Right lobe of liver (tissue), 6 donors: ENCODE results near the gene C1QTNF6. TPM values are rescaled to one million over a fixed set of nuclear protein-coding genes. Genes with fewer than 3 reads are reported as not detected.
A peak's percentile ranks its signal among the peaks of the same experiment; 100 is the strongest.

Experiments
- ATAC-seq, 4 donors: fragments of 200-7000 bp; cut with Tn5 transposase; one replicate each; pipeline ENCODE4 v1.9.1; 2020; ENCODE audit warnings: mild to moderate bottlenecking in 4 of 4, moderate library complexity in 4 of 4
- DNase-seq, 3 donors: peaks; one replicate each; pipeline ENCODE4 v3.0.0-alpha.2; 2020
- H3K27ac ChIP-seq, 3 donors: fragments of 200-600 bp; one replicate each; pipeline ENCODE4 v1.8.0; 2022
- H3K27me3 ChIP-seq, 2 donors: fragments of 200-600 bp; one replicate each; pipeline ENCODE4 v1.8.0; 2022
- H3K36me3 ChIP-seq, 4 donors: fragments of 200-600 bp; sonication (generic) in 1 of 4; one replicate each; pipeline versions ENCODE4 v1.5.1 to v1.8.0; 2017 to 2022; ENCODE audit warnings: control low read depth in 1 of 4
- H3K4me1 ChIP-seq, 4 donors: fragments of 200-600 bp; sonication (generic) in 1 of 4; one replicate each; pipeline versions ENCODE4 v1.5.1 to v1.8.0; 2017 to 2022; ENCODE audit warnings: control low read depth in 1 of 4
- H3K4me3 ChIP-seq, 3 donors: fragments of 200-600 bp; one replicate each; pipeline ENCODE4 v1.8.0; 2022
- H3K9me3 ChIP-seq, 4 donors: fragments of 200-600 bp; sonication (generic) in 1 of 4; one replicate each; pipeline versions ENCODE4 v1.5.1 to v1.8.0; 2017 to 2022; ENCODE audit warnings: control low read depth in 1 of 4
- POLR2A ChIP-seq: fragments of 450-650 bp; IDR thresholded peaks from one replicate; pipeline ENCODE4 v1.6.1; 2017; ENCODE audit warnings: antibody characterized with exemption, mild to moderate bottlenecking
- WGBS: methylation state at CpG from one replicate; pipeline ENCODE4 v1.1.6; 2018; ENCODE audit warnings: low coverage, low lambda C conversion rate; ENCODE audit not compliant: insufficient coverage; ENCODE audit errors: missing lambda C conversion rate; 5-methylcytosine and 5-hydroxymethylcytosine counted together
- intact Hi-C, 2 donors: fragments of 100-400 bp; cut with DNase I; formaldehyde crosslinking; loops; one replicate each; pipeline versions ENCODE4 v1.11.2 to v1.14.1; 2022
- total RNA-seq, 6 experiments: library from RNA; depleted of rRNA in 2 of 6; stranded (reverse); fragments of >200 nt in 2 of 6; fragmentation: NEBNext Ultra II Directional in 3 of 6; extraction: Animal tissue kit (Norgen Biotek cat#: 25700) in 3 of 6; gene quantifications; one replicate each; pipeline versions ENCODE4 v1.1.0 to v1.2.4, GENCODE V29; 2016 to 2023
- TF ChIP-seq, protein P1 (sequence below), 4 donors: fragments of 200-600 bp in 3 of 4; fragments of 450-650 bp in 1 of 4; IDR thresholded peaks; one replicate each; pipeline versions ENCODE4 v1.5.1 to v1.8.0; 2016 to 2022; ENCODE audit warnings: antibody characterized with exemption in 4 of 4, mild to moderate bottlenecking in 2 of 4
- donor health status: DM: no; HTN: yes; CAD: no.
- donor health status: DM: no; HTN: no; CAD: no.
- donor health status: DM: no; HTN: no; CAD: no.
- donor health status: DM: no; HTN: yes; CAD: no.
- donor health status: DM: no; HTN: yes; CAD: no.

C1QTNF6 gene
- total RNA-seq, 6 experiments from 2014 or later: 3.3 to 12.6 (median 6.3) TPM

DNA sequence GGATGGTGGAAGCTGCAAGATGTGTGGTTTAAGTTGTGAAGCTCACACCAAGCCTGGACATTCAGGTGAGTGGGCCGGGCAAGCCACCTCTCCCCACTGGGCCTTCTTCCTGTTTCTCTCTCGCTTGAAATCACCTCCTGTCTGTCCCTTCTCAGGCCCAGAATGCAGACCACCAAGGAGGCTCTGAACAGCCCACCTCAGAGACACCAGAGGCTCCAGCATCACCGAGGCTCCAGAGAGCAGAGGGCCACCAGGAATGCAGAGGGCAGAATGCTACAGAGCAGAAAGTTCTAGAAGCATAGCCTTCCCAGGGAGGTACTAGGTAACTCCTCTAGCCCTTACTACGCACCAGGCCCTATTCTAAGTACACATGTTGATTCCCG lies 23.6 kb downstream of the C1QTNF6 start:
- WGBS: 74% methylated on average over 4 of the region's 5 CpGs
- DNase-seq (no peak), ATAC-seq (no peak)
- Histone ChIP-seq H3K27ac (no peak overlapping the region), H3K4me1 (peaks cover 0 to 17% (median 8%) of the 10 kb centered on the region in 4 donors), H3K36me3 (no peaks in the 10 kb centered on the region), H3K4me3 (no peak overlapping the region), H3K9me3 (no peaks in the 10 kb centered on the region), H3K27me3 (no peaks in the 10 kb centered on the region)
- no peak for TF ChIP-seq POLR2A
- TF ChIP-seq, protein P1, sequence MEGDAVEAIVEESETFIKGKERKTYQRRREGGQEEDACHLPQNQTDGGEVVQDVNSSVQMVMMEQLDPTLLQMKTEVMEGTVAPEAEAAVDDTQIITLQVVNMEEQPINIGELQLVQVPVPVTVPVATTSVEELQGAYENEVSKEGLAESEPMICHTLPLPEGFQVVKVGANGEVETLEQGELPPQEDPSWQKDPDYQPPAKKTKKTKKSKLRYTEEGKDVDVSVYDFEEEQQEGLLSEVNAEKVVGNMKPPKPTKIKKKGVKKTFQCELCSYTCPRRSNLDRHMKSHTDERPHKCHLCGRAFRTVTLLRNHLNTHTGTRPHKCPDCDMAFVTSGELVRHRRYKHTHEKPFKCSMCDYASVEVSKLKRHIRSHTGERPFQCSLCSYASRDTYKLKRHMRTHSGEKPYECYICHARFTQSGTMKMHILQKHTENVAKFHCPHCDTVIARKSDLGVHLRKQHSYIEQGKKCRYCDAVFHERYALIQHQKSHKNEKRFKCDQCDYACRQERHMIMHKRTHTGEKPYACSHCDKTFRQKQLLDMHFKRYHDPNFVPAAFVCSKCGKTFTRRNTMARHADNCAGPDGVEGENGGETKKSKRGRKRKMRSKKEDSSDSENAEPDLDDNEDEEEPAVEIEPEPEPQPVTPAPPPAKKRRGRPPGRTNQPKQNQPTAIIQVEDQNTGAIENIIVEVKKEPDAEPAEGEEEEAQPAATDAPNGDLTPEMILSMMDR (IDR thresholded peaks at IDR 0.05): no peak
- intact Hi-C loops: loop anchor here in 1 of 2 donors (5.0 kb wide), 1 partner anchor 38 kb away; no protein-coding TSS in a partner anchor

DNA sequence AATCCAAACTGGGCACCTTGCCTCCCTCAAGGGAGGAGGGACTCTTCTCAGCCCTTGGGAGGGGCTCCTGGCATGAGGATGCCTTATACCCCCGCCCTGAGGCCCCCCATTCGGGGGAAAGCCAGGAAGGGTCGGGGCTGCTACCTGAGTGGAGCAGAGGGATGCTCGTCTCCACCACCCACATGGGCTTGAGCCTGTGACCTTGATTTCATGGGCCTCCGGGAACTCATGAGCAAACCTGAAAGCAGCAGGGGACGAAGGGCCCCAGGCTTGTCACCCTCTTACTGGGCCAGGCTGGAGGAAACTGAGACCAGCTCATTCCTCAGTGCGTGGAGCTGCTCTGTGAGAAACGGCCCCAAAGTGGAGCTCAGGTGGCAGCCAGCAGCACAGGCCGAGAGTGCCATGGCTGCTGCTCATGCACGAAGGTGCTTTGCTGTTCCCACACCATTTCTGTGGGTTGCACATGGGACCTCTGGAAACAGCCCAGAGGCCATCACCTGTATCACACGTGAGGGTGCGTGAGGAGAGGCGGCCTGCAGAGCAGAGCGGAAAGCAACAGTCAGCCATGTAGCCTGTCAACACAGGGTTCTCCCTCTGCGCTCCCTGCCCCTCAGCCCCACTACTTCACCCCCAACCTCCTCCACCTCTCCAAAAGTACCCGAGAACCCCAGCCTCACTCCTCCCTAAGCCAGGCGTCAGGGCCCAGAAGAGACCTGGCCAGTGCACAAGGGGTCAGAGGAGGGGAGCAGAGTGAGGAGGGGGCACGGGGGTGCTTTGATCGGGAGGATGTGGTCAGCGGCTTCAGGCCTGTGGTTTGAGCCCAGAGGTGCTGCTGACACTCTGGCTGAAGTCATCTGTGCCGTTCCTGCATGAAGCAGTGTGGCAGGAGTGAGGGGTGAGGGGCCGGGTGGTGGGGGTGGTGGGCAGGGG lies 24.2 kb downstream of the C1QTNF6 start:
- WGBS: 67% methylated on average over 4 of the region's 22 CpGs
- ATAC-seq (no peak), DNase-seq (peak in 1 of 3 donors; percentile 23)
- intact Hi-C loops: loop anchor here in 1 of 2 donors (5.0 kb wide), 1 partner anchor 38 kb away; no protein-coding TSS in a partner anchor
- TF ChIP-seq, protein P1 (IDR thresholded peaks at IDR 0.05): no peak
- TF ChIP-seq POLR2A: no peak
- Histone ChIP-seq H3K27me3 (no peaks in the 10 kb centered on the region), H3K27ac (no peak overlapping the region), H3K36me3 (no peaks in the 10 kb centered on the region), H3K4me3 (no peak overlapping the region), H3K9me3 (no peaks in the 10 kb centered on the region), H3K4me1 (peaks cover 0 to 17% (median 8%) of the 10 kb centered on the region in 4 donors)

DNA sequence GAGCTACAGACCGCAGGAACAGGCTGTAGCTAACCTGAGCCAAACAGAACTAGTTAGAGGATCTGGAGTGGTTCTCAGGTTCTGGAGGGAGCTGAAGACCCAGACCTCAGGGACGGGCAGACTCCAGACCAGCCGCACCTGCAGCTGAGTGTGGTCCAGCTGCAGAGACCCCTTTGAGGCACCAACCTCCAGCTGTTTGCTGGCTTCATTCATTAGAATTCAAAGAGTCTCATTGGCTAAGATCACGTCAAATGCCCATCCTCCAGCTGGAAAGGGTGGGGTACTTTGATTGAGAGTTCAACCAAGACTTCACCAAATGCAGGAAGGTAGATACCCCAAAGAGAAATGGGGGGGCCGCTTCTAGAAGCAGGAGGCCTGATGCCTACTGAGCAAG lies 25.0 kb downstream of the C1QTNF6 start:
- intact Hi-C loops: loop anchor here in 1 of 2 donors (5.0 kb wide), 1 partner anchor 39 kb away; no protein-coding TSS in a partner anchor
- no peaks in the 10 kb centered on the region for H3K9me3 ChIP-seq
- H3K27ac ChIP-seq: no peak overlapping the region
- DNase-seq (no peak), ATAC-seq (no peak)
- no peak overlapping the region for H3K4me3 ChIP-seq
- no peaks in the 10 kb centered on the region for H3K27me3 ChIP-seq
- TF ChIP-seq, protein P1 (IDR thresholded peaks at IDR 0.05): no peak
- no peak for TF ChIP-seq POLR2A
- no peaks in the 10 kb centered on the region for H3K36me3 ChIP-seq
- peaks cover 0 to 13% (median 6%) of the 10 kb centered on the region in 4 donors for H3K4me1 ChIP-seq
- WGBS: 62% methylated on average over 2 of the region's 5 CpGs

DNA sequence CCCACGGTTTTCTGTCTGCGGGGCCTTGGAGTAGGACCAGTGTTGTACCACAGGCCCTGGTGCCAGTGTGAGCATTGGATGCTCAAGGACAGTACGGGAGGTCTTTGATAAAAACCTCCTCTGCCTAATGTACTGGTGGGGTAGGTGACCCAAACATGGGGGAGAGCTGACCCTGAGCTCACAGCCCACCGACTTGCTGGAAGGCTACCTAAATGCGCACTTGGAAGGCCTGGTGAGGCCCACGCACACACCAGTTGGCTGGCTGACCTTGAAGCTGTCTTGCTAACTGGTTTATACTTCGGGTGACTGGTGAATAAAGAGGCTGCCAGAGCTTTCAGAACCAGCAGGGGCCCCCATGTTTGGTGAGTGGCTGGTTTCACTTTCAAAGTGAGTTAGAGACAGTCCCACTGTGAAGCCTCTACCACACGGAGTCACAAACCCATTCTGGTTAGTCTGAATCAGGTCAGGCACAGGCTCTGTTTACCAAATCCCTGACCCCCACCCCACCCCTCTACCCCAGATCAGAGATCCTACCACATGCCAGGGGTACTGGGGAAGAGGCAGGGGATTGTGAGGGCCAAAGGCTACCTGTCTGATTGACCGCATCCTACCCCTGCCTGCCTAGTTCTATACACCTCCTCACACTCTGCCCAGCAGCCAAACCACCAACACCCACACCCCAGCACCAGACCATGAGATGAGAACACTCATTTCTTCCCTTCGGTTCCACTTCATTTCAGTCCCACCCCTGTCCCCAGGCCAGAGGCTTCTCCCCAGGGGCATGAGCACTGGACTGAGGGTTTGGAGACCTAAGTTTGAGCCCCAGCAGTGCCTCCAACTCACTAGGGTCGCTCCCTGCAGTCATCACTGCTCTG lies 25.6 kb downstream of the C1QTNF6 start:
- 61% methylated on average over 3 of the region's 11 CpGs for WGBS
- TF ChIP-seq, protein P1 (IDR thresholded peaks at IDR 0.05): no peak
- TF ChIP-seq POLR2A: no peak
- intact Hi-C loops: loop anchor here in 1 of 2 donors (5.0 kb wide), 1 partner anchor 40 kb away; no protein-coding TSS in a partner anchor
- no peak overlapping the region for H3K27ac ChIP-seq
- DNase-seq: peak in 1 of 3 donors; percentile 2
- no peaks in the 10 kb centered on the region for H3K27me3 ChIP-seq
- no peaks in the 10 kb centered on the region for H3K36me3 ChIP-seq
- ATAC-seq: peak in 3 of 4 donors; percentile 3 to 27 (median 7)
- no peaks in the 10 kb centered on the region for H3K9me3 ChIP-seq
- no peak overlapping the region for H3K4me3 ChIP-seq
- peaks cover 0 to 7% (median 3%) of the 10 kb centered on the region in 4 donors for H3K4me1 ChIP-seq
